ENCODE measurements around the gene PCSK2.

Gene PCSK2

GRCh38 chr20:17480696-17481095 lies 253.9 kb downstream of the PCSK2 start:
- DNase-seq (ENCODE audit: low read depth in 2 of 2): no peak

DNA sequence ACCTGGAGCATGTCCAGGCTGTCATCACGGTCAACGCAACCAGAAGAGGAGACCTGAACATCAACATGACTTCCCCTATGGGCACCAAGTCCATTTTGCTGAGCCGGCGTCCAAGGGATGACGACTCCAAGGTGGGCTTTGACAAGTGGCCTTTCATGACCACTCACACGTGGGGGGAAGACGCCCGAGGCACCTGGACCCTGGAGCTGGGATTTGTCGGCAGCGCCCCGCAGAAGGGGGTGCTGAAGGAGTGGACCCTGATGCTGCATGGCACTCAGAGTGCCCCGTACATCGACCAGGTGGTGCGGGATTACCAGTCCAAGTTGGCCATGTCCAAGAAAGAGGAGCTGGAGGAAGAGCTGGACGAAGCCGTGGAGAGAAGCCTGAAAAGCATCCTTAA lies 254.8 kb downstream of the PCSK2 start:
- no peak for DNase-seq (ENCODE audit: low read depth in 2 of 2)

DNA sequence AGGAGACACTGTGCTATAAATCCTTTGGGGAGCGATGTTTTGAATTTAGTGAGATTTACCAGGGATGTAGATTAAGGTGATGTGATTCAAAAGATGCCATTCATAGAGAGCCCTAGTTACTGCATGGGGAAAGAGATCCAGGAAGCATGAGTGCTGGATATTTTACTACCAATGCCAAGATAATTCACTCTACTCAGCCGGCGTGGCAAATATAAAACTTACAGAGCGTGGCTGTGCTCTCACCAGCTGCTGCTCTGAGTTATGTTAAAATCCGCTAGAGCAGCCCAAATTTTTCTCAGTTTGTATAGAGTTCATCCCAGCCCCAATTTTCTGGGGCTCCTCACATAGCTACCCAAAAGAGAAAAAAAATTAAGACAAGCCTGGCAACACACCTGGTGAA lies 255.7 kb downstream of the PCSK2 start:
- no peak for DNase-seq (ENCODE audit: low read depth in 2 of 2)

DNA sequence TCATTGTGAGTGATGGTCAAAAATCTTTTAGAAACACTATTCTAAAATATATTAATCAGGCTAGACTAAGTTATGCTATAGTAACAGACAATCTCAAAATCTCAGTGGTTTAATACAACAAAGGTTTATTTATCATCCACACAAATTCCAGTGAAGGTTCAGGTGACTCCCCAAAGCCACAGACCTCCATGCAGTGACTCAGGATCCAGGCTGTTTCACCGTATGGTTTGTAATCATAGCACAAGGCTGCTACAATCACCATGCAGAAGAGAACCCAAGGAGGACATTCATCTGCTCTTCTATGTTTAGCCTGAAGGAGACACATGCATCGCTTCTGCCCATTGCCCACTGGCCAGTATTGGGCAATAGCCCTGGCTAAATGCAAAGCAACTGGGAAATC lies 258.2 kb downstream of the PCSK2 start:
- no peak for DNase-seq (ENCODE audit: low read depth in 2 of 2)

- DNase-seq (ENCODE audit: low read depth in 2 of 2): no peak
These were observed 262.2 kb downstream of the PCSK2 start for GRCh38 chr20:17488916-17489600.

DNA sequence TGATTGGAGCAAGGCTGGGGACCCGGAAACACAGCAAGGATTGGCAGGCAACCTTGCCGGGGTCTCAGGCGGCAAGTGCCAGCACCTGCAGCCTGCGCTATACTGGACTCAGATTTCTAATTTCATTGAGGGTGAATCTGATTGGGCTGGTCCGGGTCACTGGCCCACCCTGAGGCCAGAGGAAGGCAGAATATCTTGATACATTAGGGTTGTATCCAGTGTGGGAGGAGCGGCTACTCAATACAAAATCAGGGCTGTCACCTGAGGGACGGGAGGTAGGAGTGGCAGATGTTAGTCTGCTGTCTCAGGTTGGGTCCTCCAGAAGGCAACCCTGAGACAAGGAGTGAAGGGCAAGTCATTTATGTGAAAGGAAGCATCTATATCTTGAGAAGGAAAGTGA lies 263.7 kb downstream of the PCSK2 start:
- no peak for DNase-seq (ENCODE audit: low read depth in 2 of 2)

DNA sequence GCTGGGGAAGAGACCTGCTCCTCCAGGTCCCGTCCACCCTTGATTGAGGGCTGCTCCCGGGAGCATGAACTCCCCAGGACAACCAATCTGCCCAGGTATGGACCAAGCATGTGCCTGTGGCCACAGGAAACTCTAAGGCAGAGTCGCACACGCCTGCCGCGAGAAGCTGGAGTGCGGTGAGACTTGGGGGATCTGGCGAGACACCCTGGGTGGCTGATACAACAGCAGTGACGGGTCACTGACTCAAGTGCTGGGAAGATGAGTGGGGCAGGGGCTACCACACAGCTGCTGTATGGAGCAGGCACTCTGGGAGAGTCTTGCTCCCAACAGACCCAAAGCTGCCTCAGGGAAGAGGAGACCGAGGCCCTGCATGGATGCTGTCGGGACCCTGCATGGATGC lies 264.2 kb downstream of the PCSK2 start:
- DNase-seq (ENCODE audit: low read depth in 2 of 2): no peak

DNA sequence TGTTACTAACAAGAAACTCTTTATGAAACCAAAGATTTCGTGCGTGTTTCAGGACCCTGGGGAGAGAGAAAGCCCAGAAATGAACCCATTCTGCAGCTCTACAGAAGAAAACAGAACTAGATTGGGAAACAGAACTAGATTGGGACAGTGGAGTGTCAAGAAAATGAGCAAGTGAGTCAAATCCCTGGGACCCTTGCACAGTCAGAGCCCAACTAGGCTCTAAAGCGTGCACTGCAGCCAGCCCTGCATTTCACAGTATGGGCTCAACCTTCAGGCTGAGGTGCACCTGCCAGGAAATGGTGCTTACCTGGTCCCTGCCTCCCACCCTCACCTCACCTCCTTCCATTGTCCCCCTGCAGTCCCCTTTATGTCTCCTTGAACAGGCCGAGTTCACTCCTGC lies 264.6 kb downstream of the PCSK2 start:
- DNase-seq (ENCODE audit: low read depth in 2 of 2): no peak

DNA sequence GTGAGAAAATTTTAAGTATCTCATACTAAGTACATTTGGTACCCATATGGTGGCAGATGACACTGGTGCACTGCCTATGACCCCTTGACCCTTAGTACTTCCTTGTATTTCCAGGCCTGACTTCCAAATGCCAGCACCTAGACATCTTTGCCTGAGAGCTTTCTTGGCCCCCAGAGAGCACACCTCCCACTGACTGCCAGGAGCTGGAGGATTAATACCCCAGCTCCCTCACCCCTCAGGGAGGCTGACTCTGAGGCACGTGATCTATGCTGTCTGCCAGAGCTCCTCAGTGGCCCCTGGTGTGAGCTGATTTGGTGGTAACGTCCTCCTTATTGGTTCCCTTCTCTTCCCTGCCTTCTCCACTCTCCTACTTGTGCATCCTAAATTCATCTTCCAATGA lies 266.3 kb downstream of the PCSK2 start:
- DNase-seq (ENCODE audit: low read depth in 2 of 2): no peak

DNA sequence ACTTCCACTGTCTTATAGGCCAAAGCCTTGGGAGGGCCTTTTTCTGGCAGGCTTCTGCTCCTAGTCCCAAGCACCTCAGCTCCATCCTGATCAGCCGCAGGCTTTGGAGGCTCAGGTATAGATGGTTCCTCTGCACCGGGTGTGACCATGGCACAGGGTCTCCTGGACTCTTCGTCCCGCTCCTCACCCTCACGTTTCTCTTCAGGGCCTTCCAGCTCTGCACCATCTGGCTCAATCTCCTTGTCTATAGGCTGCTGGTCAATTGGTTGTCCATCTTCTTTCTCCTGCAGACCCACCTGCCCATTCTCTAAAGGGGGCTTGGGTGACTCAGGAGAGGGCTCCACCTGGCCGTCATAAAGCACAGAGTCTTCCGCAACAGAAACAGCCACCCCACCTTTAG lies 267.4 kb downstream of the PCSK2 start:
- no peak for DNase-seq (ENCODE audit: low read depth in 2 of 2)

- no peak for DNase-seq (ENCODE audit: low read depth in 2 of 2)
These were observed 269.0 kb downstream of the PCSK2 start for GRCh38 chr20:17495826-17496225.

DNA sequence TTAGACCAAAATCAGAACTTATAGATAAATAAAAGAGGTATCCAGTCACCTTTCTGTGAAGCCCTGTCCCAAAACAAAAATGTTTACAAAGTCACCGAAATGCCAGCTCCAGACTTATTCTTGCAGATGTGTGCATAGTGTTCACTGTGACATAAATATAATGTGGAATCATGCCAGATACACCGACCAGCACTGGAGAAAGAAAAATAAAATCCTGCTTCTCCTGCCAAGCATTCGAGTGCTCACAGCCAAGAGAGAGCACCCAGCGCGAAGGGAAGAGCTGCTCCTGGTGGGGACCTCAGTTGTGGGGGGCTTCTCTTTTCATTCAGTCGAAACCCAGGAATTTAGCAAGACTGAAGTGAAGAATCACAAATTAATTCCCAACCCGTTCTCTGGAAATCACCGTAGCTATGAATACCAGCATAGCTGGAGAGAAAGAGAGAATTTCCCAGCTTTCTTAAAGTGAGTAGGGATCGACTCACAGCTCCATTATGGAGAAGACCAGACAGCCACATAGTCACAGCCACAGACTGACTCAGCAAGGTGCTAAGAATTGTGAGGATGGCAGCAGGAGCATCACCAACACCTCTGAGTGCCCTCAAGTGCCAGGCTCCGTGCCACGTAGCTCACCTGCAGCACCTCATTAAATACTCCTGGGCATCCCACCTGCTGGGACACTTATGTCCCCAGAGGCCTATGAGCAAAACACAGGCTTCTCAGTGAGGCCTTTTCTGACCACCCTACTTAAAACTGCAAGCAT lies 271.2 kb downstream of the PCSK2 start:
- DNase-seq (ENCODE audit: low read depth in 2 of 2): no peak

DNA sequence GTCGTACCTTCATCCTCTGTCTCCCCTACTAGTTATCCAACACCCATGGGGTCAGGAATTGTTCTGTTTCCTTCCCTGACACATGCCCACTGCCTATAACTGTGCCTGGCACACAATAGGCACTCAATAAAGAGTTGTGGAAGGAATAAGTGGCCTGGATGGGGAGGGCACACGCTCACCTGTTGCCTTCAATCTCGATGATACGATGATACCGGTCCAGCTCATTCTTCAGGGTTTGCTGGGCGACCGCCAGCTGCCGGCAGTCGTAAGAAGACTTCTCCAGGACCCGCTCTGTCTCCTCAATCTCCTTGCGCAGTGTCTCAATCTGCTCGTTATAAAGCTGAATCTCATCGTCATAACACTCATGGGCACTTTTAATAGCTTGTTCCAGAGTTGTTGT lies 271.8 kb downstream of the PCSK2 start:
- DNase-seq (ENCODE audit: low read depth in 2 of 2): no peak

DNA sequence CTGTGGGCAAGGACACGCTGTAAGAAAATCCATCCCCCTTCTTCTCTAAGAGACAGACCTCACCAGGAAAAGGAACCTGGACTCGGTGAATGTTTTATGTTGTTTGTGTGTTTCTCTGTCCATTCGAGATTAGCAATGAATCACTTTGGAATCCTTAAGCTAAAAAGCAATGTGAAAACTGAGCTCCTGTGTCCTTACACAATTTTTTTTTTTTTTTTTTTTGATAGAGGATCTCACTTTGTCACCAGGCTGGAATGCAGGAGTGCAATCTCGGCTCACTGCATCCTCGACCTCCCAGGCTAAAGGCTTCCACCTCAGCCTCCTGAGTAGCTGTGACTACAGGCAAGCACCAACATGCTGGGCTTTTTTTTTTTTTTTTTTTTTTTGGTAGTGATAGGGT lies 272.2 kb downstream of the PCSK2 start:
- no peak for DNase-seq (ENCODE audit: low read depth in 2 of 2)

DNA sequence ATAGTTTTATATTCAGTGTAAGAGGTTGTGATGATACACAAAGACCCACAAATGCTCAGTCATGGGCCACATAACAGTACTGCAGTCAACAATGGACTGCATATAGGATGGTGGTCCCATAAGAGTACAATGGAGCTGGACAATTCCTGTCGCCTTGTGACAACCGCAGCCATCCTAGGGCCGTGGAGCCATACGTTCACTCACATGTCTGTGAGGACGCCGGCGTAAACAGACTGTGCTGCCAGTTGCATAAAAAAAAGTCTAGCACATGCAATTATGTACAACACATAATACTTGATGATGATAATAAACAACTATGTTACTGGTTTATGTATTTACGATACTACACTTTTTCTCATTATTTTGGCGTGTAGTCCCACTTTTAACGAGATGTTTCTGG lies 273.4 kb downstream of the PCSK2 start:
- no peak for DNase-seq (ENCODE audit: low read depth in 2 of 2)

GRCh38 chr20:17500826-17501225 lies 274.0 kb downstream of the PCSK2 start:
- DNase-seq (ENCODE audit: low read depth in 2 of 2): no peak

- DNase-seq (ENCODE audit: low read depth in 2 of 2): no peak
These were observed 274.9 kb downstream of the PCSK2 start for GRCh38 chr20:17501701-17502100.

- no peak for DNase-seq (ENCODE audit: low read depth in 2 of 2)
These were observed 275.3 kb downstream of the PCSK2 start for GRCh38 chr20:17502105-17502504.

DNA sequence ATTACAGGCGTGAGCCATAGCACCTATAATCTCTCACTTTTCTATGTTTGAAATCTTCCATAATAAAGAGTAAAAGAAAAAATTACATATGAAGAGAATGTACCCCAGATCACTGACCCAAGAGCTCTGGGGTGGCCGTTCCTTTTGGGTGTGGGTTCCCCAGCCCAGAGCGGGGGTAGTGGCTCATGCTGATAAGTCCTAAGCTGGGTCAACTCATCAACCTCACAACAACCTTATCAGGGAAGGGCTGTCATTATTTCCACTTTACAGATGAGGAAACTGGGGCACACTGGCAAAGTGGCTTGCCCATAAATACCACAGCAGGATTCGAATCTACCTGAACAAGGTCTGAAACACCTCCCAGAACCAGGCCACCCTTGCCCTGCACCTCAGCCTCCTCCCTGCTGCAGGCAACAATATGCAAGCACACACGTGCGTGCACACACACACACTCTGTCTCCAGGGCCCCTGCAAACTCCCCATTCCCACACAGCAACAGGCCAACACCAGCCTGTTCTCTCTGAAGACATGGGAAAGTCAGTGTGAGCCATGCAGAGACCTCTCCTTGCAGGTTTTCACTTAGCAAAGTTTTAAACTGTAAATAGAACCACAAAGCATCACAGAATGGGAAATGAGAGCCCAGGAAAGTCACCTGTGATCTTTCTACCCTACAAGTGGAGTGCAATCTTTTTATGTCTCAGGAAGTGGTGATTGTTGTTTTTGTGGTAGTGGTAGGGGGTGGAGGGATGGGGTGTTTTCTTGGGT lies 276.6 kb downstream of the PCSK2 start:
- DNase-seq (ENCODE audit: low read depth in 2 of 2): no peak

DNA sequence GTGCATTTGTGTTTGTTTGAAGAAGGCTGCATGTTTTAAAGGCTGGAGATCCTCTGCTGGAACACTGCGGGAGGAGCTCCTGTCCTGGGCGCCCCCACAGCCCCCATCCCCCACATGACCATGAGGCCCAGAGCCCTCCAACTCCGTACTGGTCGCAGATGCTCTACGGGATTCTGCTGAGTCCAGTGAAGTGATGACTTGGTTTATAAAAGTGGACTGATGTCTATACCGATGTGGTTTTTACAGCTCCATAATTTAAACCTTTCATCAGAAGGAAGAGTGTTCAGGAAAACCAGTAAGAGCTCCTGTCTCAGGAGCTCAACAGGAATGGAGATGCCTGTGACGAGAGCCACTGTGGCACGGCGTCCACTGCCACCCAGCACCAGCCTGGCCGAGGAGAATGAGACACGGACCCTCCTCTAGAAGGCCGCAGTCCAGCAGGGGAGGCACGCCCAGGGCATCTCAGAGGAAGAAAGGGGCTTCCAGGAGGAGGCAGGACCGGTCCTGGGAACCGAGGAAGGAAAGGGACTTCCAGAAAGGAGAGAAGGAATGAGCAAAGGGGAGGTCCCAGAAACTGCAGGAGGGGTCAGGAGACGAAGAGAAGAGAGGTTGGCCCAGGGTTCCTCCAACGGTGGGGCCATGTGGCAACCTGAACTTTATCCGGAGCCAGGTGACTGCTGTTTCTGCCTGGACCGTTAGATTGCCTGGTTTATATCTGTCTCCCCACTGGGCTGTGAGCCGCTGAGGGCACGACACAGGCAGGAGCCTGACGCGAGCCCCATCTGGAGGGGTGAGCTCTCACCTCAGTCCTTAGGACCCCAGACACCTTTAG lies 277.4 kb downstream of the PCSK2 start:
- no peak for DNase-seq (ENCODE audit: low read depth in 2 of 2)

DNA sequence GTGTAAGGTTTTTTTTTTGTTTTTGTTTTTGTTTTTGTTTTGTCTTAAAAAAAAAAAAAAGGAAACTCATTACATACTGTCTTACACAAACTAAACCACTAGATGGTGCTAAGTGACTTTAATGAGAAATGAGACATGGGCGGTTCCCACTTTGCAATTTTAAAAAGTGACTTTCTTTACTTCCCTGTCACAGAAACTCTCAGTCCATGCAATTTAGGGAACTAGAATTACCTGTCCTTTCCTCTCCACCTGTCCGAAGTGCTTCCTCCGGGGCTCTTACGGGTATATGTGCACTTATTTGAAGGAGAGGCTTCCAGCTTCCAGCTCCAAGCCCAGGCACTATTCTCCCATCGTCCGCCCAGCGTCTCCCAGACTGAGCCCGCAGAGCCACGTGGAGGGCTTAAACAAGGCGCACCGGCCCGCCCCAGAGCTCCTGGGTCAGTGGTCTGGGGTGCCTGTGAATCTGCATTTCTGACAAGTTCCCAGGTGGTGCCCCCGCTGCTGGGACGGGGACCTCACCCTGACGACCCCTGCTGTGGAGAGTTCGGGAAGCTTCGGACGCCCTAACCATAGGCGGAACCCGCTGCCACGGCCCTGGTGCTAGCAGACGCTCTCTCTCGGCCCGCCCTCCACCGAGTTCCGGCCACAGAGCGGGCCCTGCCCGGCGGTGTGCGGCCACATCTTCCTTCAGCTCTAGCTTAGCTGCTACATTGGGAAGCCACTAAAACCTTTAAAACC lies 278.2 kb downstream of the PCSK2 start:
- DNase-seq (ENCODE audit: low read depth in 2 of 2): no peak

Data from stimulated activated CD4-positive, alpha-beta T cell treated with anti-CD3 and anti-CD28 coated beads, Interleukin-1b, Interleukin-23, amount 100 ng/mL, for 1 hour (primary cell).